ENCODE measurements around the gene SEPSECS. TPM values are rescaled to one million over a fixed set of nuclear protein-coding genes. Genes with fewer than 3 reads are reported as not detected.
A peak's percentile ranks its signal among the peaks of the same experiment; 100 is the strongest.

SEPSECS gene
- total RNA-seq = 6.7 TPM
- long read RNA-seq, full-length matches to known transcripts = 5 of 11 reads
- long read RNA-seq, partial matches to known transcripts = 5 of 11 reads
- long read RNA-seq, other reads (novel, unspliced or antisense) = 1 of 11 reads

DNA sequence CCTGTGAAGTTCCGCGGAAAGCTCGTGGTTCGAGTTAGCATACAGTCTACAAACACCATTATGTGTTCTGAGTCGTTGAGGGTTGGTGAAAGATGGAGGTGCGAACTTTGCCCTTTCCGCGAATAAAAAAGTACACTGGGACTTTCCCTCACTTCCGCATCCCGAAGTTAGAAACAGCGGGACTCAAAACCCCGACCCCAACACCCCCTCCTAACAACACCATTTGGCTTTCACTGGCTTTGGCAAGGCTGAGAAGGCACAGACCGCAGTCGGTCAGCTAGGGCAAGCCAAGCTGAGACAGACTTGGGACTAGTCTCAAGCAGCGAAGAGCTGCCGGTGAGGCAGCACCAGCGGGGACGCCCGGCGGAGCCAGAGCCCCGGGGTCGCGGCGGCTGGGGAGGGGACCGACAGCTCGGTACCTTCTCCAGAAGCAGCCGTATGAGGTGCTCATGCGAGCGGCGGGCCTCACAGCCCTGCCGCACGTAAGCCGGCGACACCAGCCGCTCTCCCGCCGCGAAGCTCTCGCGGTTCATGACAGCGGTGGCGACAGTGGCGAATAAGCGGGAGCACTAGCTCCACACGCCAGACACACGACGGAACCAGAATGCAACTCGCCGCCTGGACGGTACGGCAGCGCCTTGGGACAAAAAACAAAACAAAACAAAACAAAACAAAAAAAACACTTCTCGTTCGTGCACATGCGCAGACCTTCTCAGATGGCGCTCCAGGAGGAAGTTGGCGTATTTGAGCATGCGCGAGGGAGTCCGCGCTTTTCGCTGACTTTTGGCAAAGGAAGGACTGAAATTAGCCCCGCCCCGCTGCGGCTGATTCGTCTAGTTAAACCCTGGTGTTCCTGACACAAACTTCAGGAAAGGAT, at the start of gene SEPSECS:
Gene SEPSECS, minus strand, starts transcription at position 613 of the 877 bp plus-strand sequence. Its CDS starts 80 bp downstream, at position 533.
- peak; percentile 98 for DNase-seq (ENCODE audit: low spot score)

DNA sequence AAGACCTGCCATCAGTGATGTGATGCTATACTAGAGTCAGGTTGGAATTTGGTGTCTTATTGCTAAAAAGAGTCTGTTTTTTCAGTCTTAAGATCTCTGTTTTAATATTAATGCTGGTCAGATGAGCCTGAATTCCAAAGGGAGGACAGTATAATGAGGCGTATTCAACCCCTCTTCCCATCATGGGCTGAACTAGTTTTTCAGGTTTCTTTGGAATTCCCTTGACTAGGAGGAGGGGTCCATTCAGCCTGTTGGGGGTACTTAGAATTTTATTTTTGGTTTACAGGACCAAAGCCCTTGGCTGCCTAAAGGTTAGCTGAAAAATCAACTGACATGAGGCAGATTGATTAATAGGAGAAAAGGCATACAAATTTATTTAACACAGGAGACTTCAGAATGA, 49.5 kb upstream of the SEPSECS start:
- DNase-seq (ENCODE audit: low spot score) = no peak

DNA sequence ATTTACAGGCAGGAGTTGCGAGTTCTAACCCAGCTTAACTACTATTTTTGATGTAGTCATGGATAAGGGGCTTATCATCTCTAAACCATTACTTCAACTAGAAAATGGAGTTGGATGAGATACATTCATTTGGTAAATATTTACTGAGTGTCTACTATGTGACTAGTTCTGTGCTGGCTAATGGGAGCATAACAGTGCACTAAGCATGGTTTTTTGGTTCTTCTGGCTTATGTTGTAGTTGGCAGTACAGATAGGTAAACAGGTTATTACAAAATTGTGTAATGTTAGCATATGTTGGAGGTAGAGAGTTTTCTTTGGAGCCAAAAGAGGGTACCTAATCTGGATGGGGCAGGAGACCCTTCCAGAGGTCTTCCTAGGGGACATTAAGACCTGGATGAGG, 47.7 kb upstream of the SEPSECS start:
- DNase-seq (ENCODE audit: low spot score) = no peak

DNA sequence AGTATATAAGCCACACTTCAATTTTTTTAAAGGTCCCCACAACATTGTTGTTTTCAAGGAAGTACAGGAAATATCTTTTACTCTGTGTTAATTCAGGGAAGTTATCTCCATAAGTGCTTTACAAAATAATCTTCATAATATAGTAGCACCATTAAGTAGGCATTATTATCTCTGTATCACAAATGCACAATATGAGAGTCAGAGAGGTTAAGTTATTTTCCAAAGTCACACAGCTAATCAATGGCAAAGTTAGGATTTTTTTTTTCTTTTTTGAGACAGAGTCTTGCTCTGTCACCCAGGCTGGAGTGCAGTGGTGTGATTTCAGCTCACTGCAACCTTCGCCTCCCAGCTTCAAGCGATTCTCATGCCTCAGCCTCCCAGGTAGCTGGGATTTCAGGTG, 38.5 kb upstream of the SEPSECS start:
- DNase-seq (ENCODE audit: low spot score) = no peak

DNA sequence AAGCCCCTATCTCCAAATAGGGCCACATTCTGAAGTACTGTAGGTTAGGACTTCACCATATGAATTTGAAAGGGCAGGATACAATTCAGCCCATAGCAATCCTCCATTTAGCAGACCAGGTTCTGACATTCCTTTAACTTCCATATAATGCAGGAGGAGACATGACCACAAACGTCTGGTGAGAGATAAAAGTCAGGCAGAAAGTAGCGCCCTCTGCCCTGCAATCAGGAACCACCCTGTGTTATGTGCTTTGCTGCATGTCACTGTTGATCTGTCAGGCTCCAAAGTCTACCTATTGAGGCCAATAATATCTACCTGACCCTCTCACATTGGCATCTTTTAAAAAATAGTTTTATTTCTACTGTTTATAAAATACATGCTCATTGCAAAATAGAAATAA, 30.2 kb upstream of the SEPSECS start:
- DNase-seq (ENCODE audit: low spot score) = no peak

DNA sequence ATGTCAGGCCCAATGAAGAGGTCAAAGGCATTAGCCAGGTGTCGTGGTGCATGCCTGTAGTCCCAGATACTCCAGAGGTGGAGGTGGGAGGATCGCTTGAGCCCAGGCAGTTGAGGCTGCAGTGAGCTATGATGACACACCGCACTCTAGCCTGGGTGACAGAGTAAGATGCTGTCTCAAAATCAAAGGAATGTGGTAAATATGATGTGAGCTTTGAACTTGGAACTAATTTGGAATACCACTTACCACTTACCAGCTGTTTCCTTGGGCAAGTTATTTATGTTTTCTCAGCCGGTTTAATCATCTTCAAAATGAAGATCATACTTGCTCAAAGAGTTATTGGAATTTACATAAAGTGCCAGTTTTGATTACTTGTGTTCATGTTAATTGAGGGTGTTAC, 23.8 kb upstream of the SEPSECS start:
- DNase-seq (ENCODE audit: low spot score) = no peak

DNA sequence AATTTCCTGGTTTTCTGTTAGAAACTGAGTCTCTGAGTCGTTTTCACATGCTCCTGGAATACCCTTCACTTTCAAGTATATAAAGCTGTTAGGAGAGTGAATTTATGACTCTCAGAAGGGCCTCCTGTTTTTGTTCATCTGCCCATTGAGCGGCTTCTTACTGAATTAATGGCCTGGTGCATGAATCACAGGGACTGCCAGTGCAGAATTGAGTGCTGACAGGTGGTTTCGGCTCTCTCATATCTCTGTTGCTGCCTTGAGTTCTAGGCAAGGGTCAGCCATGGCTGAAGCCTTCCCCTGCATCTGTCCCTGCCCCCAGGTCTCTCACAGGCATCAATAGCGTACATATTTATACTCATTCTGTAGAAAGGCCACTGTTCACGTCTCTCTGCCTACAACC, 22.7 kb upstream of the SEPSECS start:
- DNase-seq (ENCODE audit: low spot score) = no peak

DNA sequence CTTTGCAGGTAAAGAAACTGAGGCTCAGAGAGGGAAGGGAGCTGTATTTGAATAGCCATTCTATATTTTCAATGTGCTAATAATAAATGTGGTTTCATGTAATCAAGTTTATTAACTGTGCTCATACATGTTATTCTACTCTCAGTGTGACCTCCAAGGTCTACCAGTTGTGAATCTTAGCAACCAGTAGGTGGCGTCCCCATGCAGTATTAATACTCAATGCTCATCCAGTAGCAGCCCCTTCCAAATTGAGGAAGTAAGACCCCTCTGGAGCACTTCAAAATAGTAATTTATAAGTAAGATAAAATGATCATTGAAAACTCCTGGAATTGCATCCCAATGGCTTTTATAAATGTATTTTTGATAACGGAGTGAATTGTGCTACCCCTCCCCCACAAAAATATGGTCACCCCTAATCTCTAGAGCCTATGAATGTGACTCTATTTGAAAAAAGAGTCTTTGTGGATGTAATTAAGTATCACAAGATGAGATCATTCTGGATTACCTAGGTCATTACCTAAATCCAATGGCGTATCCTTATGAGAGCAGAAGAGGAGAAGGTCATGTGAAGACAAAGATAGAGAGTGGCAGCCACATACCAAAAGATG, 20.4 kb upstream of the SEPSECS start:
- no peak for DNase-seq (ENCODE audit: low spot score)

DNA sequence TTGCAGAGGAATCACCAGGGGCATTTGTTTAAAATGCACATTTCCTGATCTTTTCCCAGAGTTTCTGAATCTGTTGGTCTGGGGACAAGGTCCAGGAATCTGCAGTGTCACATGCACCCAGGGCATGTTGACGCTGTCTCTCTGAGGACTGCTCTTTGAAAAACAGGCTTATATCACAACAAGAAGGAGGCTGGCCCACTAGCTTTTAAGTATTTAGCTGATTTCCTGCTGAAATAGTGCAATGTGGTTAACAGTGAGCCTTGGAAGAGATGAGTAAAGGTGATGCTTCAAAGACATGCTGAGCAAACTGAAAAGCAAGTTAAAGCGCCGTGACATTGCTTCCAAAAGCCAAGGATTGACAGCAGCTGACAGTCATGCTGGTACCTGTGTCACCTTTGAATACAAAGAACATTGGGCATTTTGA, 18.6 kb upstream of the SEPSECS start:
- no peak for DNase-seq (ENCODE audit: low spot score)

DNA sequence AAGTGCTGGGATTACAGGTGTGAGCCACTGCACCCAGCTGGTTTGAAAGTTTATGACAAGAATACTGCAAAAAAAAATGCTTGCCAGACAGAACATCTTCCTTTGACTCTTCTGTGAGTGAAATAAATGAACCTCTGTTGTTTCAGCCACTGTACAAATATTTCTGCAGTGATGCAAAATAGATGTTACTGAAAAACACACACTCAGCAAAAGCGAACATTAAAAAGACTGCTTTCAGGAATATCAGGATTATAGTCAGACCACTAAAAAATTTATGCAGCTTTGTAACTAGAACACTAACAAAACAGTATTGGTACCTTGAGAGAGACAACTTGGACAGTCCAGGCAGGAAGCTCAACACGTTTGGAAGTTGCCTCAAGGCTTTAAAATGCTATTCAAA, 16.9 kb upstream of the SEPSECS start:
- DNase-seq (ENCODE audit: low spot score) = no peak

DNA sequence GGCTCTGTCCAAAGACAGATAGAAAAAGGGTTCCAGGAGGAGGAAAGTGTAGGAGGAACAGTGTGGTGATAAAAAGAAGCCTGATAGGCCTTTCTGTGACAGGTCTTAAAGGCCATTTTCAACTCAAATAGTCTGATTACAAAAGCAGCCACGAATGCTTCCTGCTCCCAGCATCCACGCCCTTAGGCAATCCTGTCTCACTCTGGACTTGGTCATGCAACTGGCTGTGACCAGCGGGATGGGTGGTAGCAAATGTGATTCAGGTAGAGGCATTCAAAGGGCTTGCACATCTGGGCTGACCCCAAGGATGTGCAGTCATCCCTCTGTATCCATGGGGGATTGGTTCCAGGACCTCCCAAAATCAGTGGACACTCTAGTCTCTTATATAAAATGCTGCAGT, 14.4 kb upstream of the SEPSECS start:
- DNase-seq (ENCODE audit: low spot score) = no peak

DNA sequence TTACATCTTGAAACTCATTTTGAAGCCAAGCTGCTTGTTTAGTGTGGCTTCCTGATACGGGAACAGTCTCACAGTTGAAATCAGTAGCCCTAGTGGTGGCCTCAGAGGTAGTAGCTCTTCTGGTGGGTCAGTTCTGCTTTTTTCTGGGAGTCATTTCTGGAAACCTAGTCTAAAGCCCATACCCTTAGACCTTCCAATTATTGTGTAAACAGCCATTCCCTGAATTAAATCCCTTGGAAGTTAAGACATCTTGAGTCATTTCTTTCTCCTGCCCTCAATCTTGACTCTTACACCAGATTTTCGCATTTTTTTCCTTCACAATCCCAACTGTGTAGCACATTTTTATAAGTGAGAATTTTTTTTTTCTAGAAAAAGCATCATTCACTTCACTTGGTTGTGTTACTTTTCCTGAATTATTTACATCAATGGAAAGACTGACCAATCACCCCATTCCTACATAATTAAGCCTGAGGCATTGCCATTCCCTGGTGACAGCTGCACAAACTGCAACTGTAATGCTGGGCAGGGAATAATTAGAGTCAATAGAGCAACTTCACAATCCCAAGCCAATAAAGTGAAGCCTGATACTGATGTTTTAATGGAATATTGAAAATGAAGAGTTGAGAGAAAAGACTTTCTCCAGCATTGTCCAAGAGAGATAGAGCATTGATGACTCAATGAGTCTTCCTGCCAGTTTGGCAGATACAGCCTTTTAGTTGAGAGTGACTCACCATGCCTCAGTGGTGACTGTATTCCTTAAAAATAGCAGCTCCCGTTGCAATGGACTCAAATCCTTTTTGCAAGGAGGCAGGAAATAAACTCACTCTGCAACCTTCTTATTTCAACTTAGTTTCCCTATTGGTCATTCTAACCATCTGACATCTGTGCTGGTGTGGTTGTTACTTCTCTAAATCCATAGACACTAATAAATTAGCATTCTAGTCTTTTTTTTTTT, 13.0 kb upstream of the SEPSECS start:
- DNase-seq (ENCODE audit: low spot score) = no peak

DNA sequence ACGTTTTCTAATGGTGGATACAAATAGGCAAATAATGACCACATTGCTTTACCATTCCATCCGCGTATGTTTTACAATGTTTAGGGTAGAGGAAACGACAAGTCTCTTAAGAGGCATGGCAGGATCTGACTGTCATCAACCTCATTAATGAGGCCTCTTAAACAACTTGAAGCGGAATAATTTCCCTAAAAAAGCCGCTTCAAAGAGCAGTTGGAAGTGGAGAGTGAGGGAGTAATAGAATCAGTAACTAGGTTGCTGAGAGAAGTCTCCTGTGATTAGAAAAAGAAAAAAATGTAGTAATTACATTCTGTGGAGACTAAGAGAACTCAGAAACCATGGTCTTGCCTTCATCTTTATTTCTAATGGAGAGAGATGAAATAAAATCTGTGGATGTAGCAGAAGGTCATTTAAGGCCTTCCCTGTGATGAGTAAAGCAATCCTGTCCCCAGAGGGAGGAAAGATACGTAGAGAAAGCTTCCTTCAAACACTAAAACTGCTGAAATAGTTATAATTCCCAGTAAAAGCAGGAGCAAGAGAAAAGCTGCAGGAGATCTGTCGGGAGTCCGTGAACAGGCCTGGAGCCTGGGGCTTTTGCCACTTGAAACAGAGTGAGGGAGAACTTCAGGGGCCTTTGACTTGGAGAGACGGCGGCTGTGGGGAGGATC, 11.1 kb upstream of the SEPSECS start:
- no peak for DNase-seq (ENCODE audit: low spot score)

DNA sequence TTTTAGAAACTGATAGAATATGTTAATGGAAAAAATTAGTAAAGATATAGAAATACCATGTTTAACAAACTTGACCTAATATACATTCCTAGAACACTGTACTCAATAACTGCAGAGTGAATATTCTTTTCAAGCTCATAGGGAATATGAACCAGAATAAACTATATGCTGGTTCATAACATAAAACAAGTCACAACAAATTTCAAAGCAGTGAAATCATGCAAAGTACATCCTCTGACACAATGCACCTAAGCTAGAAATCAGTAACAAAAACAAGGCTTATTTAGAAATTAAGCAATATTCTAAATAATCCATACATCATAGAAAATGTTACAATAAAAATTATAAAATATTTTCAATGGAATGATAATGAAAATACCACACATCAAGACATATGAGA, 9.2 kb upstream of the SEPSECS start:
- no peak for DNase-seq (ENCODE audit: low spot score)

DNA sequence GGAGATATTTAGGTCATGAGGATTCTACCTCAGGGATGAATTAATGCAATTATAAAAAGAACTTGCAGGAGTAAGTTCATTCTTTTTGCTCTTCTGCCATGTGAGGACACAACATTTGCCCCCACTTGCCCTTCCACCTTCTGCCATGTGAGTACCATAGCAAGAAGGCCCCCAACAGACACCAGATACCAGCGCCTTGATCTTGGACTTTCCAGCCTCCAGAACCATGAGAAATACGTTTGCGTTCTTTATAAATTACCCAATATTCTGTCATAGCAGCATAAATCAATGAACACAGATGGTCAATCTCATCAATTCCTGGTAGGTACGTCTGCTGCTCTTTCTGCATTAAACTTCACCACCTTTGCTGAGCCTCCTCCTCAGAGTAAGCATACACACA, 5.7 kb upstream of the SEPSECS start:
- no peak for DNase-seq (ENCODE audit: low spot score)

DNA sequence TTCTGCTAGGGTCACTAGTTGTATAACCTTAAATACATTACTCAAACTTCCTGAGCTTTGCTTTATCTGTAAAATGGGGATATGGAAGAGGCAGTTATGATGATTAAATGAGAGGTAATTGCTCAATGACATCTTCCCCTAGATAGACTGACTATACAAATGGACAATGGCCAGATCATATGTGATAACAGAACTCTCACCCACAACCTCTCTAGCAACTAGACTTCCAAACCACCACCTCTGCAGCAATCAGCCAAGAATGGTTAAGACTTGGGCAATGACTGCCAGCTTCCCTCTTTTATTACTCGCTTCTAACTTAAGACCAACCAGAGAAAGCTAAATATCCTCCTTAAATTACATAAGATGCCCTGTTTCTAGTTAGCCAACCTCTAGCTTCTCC, 2.9 kb upstream of the SEPSECS start:
- no peak for DNase-seq (ENCODE audit: low spot score)

DNA sequence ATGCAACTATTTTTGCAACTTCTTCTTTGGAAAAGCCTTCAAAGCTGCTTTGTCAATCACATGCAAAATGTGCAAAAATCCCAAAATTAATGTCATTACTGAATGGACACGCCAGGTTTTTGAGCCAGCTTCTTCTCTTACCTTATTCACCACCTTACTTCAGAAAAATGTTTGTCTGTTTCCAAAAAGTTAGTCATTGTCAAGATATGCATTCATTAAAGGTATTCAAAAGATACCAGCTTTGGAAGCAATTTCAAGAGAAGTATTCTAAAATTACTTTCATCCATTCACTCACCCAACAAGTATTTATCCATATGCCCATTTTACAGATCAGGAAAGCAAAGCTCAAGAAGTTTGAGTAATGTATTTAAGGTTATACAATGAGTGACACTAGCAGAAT, 2.3 kb upstream of the SEPSECS start:
- DNase-seq (ENCODE audit: low spot score) = no peak

DNA sequence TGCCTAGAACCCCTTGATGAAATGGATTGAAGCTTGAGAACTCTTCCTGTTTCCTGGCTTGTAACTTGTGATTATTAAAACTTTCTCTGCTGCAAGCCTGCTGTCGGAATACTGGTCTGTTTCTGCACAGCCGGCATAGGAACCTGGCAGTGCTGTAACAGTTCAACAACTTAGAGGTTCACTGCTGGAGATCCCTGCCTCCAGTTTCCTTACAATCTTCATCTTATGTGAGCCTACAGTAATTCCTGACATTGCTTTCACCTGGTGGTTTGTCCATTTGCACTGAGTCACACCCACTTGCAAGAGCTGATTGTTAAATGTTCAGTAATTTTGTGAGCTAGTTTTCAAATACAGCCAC, 1.3 kb upstream of the SEPSECS start:
- DNase-seq (ENCODE audit: low spot score) = no peak

DNA sequence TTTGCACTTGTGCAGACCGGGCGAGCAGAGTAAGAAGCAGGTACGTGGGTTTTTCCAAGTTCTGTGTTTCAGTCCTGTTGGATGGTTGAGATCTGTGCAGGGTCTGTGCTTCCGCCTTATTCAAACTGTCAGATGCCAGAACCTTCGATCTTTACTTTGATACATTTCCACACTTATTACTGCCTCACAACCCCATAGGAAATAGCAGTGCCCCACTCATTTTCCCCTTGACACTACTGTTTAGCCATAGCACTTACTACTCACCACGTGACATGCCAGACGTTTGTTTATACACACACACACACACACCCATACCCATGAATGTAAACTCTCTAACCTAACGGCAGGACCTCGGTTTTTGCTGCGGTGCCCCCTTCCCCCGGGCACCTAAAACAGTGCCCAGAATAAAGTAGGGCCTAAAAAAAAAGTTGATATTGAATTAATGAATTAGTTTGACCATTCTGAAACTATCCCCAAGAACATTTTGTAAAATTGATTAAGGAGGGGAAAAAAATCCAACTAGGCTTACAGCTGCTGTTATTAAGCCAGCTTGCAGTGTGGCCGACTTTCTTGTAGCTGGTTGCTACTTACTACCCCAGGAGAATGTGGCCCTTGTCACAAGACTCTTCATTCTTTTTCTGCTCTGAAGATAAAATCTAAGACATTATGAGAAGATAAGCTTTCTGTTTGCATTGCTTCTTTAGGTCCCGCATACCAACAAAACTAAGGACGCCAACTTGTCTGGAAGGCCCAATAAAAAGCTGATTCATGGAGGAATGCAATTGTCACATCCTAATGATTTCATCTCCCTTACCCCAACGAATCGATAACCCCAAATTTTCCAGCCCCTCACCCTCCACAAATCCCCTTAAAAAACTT, 704 bp upstream of the SEPSECS start:
- DNase-seq (ENCODE audit: low spot score) = no peak

DNA sequence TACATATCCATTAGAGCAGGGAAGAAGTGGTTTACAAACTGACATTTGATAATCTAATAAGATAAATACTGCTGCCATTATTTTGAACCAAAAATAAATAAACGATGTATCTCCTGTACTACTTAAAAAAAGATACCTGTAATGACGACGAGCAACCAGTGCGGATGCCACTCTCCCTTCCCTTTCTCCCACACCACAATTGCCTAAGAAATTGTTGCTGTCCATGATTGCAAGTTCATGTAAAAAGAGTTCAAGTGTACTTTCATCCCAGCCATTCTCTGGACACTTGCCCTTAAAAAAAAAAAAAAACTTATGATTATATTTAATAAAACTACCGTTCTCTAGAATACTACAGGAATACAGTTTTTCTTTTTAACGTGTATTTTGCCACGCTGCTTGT, 1.4 kb downstream of the SEPSECS start:
- no peak for DNase-seq (ENCODE audit: low spot score)

Data from mesenteric fat pad (tissue), 1 donor.